NCI-H2107 (cell line): ENCODE measurements around the gene FGF10.

Experiments
- DNase-seq: peaks from one replicate; lab custom pipeline; 2025; lab: John Stamatoyannopoulos, UW

Gene FGF10

GRCh38 chr5:44257221-44257620 is 132.0 kb downstream of the FGF10 start:
- DNase-seq = no peak
